Tibial nerve (tissue), 4 donors: ENCODE measurements around the gene TAOK3. TPM values are rescaled to one million over a fixed set of nuclear protein-coding genes. Genes with fewer than 3 reads are reported as not detected.
A peak's percentile ranks its signal among the peaks of the same experiment; 100 is the strongest.

Experiments
- DNase-seq, 2 donors: peaks; one replicate each; pipeline ENCODE4 v3.0.0-alpha.2; 2019; ENCODE audit warnings: low spot score in 2 of 2
- H3K27ac ChIP-seq, 4 donors: fragments of 200-600 bp; sonication (generic) in 3 of 4; one replicate each; pipeline ENCODE4 v1.5.1; 2017 to 2019; ENCODE audit warnings: mild to moderate bottlenecking in 1 of 4
- H3K27me3 ChIP-seq, 2 donors: fragments of 200-600 bp; sonication (generic) in 1 of 2; one replicate each; pipeline versions ENCODE4 v1.5.1 to v1.6.0; 2017 to 2019
- H3K36me3 ChIP-seq, 3 donors: fragments of 200-600 bp; sonication (generic); one replicate each; pipeline ENCODE4 v1.5.1; 2018 to 2019
- H3K4me1 ChIP-seq, 4 donors: fragments of 200-600 bp; sonication (generic) in 3 of 4; one replicate each; pipeline ENCODE4 v1.5.1; 2017 to 2019
- H3K4me3 ChIP-seq, 4 donors: fragments of 200-600 bp; sonication (generic) in 3 of 4; one replicate each; pipeline ENCODE4 v1.5.1; 2017 to 2019; ENCODE audit warnings: mild to moderate bottlenecking in 1 of 4, moderate library complexity in 1 of 4
- H3K9me3 ChIP-seq, 4 donors: fragments of 200-600 bp; sonication (generic) in 3 of 4; one replicate each; pipeline ENCODE4 v1.5.1; 2017 to 2019
- CTCF ChIP-seq, 5 experiments: fragments of 200-600 bp in 3 of 5; fragments of 450-650 bp in 2 of 5; sonication (generic) in 3 of 5; IDR thresholded peaks; one replicate each; pipeline ENCODE4 v1.5.1; 2016 to 2019; ENCODE audit warnings: antibody characterized with exemption in 5 of 5, mild to moderate bottlenecking in 3 of 5, moderate library complexity in 2 of 5
- EP300 ChIP-seq, 2 donors: sonication (generic); formaldehyde crosslinking; IDR thresholded peaks; one replicate each; pipeline ENCODE4 v1.6.1; 2017; ENCODE audit warnings: antibody characterized with exemption in 2 of 2, mild to moderate bottlenecking in 1 of 2
- POLR2A ChIP-seq, 2 donors: fragments of 450-650 bp; IDR thresholded peaks; one replicate each; pipeline ENCODE4 v1.6.1; 2017; ENCODE audit warnings: antibody characterized with exemption in 2 of 2, mild to moderate bottlenecking in 2 of 2, moderate library complexity in 2 of 2
- WGBS, 2 donors: methylation state at CpG; one replicate each; pipeline ENCODE4 v1.1.5; 2018; 5-methylcytosine and 5-hydroxymethylcytosine counted together
- total RNA-seq, 4 donors: library from RNA; depleted of rRNA; stranded (reverse); fragments of >200 nt; gene quantifications; one replicate each; pipeline ENCODE4 v1.1.0, GENCODE V29; 2016

Gene TAOK3
- total RNA-seq, 4 donors from 2014 or later: 43.7 to 99.0 (median 59.6) TPM

DNA sequence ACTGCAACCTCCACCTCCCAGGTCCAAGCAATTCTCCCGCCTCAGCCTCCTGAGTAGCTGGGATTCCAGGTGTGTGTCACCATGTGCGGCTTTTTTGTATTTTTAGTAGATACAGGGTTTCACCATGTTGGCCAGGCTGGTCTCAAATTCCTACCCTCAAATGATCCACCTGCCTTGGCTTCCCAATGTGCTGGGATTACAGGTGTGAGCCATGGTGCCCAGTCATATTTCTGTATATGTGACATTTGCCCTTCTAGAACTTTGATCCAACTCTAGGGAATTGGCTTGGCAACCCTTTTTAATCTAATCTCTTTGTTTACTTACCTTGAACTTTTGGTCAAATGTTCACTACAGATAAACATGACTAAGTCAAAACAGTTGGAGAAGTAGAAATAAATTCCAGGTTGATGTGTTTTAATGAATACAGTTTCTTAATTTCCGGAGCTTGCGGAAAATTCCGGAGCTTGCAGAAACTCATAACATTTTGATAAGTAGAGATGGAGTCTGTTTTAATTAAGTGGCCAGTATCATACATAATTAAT is 248.3 kb downstream of the TAOK3 start:
- peaks cover 0 to 6% (median 0%) of the 10 kb centered on the region in 3 donors for H3K36me3 ChIP-seq
- no peaks in the 10 kb centered on the region for H3K27me3 ChIP-seq
- 89 to 94% methylated on average over 5 of the region's 5 CpGs for WGBS, 2 donors
- H3K4me1 ChIP-seq: peaks cover 0 to 14% (median 2%) of the 10 kb centered on the region in 4 donors
- no peak for DNase-seq
- no peak overlapping the region for H3K4me3 ChIP-seq
- H3K27ac ChIP-seq: no peak overlapping the region
- no peak for TF ChIP-seq EP300 (IDR thresholded peaks at IDR 0.05)
- no peak for TF ChIP-seq CTCF (IDR thresholded peaks at IDR 0.05)
- no peak for TF ChIP-seq POLR2A (IDR thresholded peaks at IDR 0.05)
- no peaks in the 10 kb centered on the region for H3K9me3 ChIP-seq

DNA sequence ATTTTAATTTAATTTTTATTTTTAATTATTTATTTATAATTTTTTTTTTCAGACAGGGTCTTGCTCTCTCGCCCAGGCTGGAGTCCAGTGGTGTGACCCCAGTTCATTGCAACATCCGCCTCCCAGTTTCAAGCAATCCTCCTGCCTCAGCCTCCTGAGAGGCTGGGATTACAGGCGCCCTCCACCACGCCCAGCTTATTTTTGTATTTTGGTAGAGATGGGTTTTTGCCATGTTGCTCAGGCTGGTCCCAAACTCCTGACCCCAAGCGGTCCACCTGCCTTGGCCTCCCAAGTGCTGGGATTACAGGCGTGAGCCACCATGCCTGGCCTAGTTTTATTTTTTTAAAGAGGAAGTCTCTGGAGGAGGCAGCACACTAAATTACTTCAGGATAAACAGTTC is 250.4 kb downstream of the TAOK3 start:
- peaks cover 0 to 6% (median 0%) of the 10 kb centered on the region in 3 donors for H3K36me3 ChIP-seq
- no peaks in the 10 kb centered on the region for H3K9me3 ChIP-seq
- no peak for DNase-seq
- TF ChIP-seq EP300 (IDR thresholded peaks at IDR 0.05) (no peak), POLR2A (IDR thresholded peaks at IDR 0.05) (no peak), CTCF (IDR thresholded peaks at IDR 0.05) (no peak)
- 95% methylated on average over 6 of the region's 6 CpGs for WGBS, 2 donors
- peak overlapping the region in 1 of 4 donors; percentile 88 for H3K27ac ChIP-seq
- H3K4me1 ChIP-seq: peaks cover 0 to 14% (median 2%) of the 10 kb centered on the region in 4 donors
- H3K27me3 ChIP-seq: no peaks in the 10 kb centered on the region
- no peak overlapping the region for H3K4me3 ChIP-seq

DNA sequence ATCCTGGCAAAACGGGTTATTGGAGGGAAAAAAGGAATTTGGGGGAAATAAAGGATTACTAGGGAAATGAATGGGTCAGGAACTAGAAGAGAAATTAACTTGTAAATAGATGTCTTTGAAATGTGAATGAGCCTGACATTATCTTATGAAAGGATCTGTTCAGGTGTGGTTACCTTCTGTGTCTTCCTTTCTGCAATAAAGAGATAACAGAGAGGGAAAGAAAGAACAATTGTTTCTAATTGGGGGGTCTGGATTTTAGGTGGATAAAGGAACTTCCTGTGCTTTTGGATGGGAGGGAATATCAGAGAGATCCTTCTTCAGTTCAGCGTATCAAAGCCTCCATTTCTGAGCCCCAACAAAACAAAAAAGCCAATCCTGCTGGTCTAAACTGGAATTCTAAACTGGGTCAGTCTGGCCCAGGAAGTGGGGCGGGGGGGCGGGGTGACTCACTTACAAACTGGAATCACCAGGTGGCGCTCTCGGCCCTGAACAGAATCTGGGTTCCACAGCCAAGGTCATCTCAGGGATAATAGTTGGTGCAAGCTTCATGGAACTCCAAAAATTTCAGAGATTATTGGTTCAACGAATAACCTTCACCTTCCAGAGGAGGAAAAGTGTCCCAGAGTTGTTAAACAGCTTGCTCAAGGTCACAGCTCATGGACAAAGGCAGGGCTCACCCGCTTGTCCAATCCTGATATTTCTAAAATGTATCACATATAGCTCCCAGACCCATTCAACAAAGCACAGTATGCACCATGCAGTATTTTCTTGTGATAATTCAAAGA is 251.9 kb downstream of the TAOK3 start:
- H3K9me3 ChIP-seq: no peaks in the 10 kb centered on the region
- peaks cover 0 to 17% (median 2%) of the 10 kb centered on the region in 4 donors for H3K4me1 ChIP-seq
- TF ChIP-seq EP300 (IDR thresholded peaks at IDR 0.05): no peak
- peak; percentile 33 to 84 (median 79) for TF ChIP-seq CTCF (IDR thresholded peaks at IDR 0.05)
- TF ChIP-seq POLR2A (IDR thresholded peaks at IDR 0.05): no peak
- H3K36me3 ChIP-seq: peaks cover 0 to 16% (median 0%) of the 10 kb centered on the region in 3 donors
- H3K4me3 ChIP-seq: no peak overlapping the region
- 15% methylated on average over 8 of the region's 8 CpGs for WGBS, 2 donors
- peak overlapping the region; percentile 66 to 88 (median 71) for H3K27ac ChIP-seq
- DNase-seq: peak; percentile 60 to 84
- no peaks in the 10 kb centered on the region for H3K27me3 ChIP-seq

DNA sequence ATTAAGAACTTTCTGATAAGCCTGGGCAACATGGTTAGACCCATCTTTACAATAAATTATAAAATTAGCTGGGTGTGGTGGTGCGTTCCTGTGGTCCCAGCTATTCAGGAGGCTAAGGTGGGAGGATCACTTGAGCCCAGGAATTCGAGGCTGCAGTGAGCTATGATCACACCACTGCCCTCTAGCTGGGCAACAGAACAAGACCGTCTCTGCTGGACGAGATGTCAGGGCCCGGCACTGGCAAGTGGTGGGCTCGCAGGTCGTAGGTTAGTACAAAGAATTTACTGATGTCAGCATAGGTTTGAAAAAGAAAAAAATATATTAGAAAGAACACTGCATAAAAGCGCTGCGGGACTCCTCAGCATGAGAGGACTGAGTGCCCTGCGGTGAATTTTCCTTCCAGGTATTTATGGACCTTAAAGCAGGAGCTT is 253.2 kb downstream of the TAOK3 start:
- no peak overlapping the region for H3K4me3 ChIP-seq
- TF ChIP-seq POLR2A (IDR thresholded peaks at IDR 0.05) (no peak), EP300 (IDR thresholded peaks at IDR 0.05) (no peak), CTCF (IDR thresholded peaks at IDR 0.05) (no peak)
- no peaks in the 10 kb centered on the region for H3K9me3 ChIP-seq
- 75 to 80% methylated on average over 10 of the region's 10 CpGs for WGBS, 2 donors
- DNase-seq: no peak
- peaks cover 0 to 17% (median 2%) of the 10 kb centered on the region in 4 donors for H3K4me1 ChIP-seq
- peaks cover 0 to 28% (median 0%) of the 10 kb centered on the region in 3 donors for H3K36me3 ChIP-seq
- no peaks in the 10 kb centered on the region for H3K27me3 ChIP-seq
- H3K27ac ChIP-seq: no peak overlapping the region

DNA sequence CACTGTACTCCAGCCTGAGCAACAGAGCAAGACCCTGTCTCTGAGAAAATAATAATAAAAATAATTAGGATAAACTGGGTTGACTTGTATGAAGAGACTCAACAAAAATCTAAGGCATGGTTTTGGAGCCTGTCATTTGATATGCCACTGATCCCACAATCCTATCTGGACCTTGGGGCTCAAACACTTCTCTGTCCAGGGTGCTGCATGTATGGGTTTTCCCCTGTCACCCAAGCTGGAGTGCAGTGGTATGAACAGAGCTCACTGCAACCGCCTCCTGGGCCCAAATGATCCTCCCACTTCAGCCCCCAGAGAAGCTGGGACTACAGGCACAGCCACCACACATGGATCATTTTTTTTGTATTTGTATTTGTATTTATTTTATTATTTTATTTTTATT is 263.6 kb downstream of the TAOK3 start:
- Histone ChIP-seq H3K27me3 (no peaks in the 10 kb centered on the region), H3K36me3 (peaks cover 0 to 4% (median 0%) of the 10 kb centered on the region in 3 donors), H3K4me3 (no peak overlapping the region), H3K4me1 (peaks cover 0 to 7% (median 2%) of the 10 kb centered on the region in 4 donors), H3K9me3 (no peaks in the 10 kb centered on the region), H3K27ac (no peak overlapping the region)
- no peak for TF ChIP-seq EP300 (IDR thresholded peaks at IDR 0.05)
- no peak for TF ChIP-seq CTCF (IDR thresholded peaks at IDR 0.05)
- no peak for TF ChIP-seq POLR2A (IDR thresholded peaks at IDR 0.05)
- WGBS, 2 donors: 75 to 83% methylated on average over 1 of the region's 1 CpG
- no peak for DNase-seq
